Measurements from ENCODE around the gene C1QTNF9. TPM values are rescaled to one million over a fixed set of nuclear protein-coding genes. Genes with fewer than 3 reads are reported as not detected.

C1QTNF9 gene
- total RNA-seq, 1 experiment from 2014 or later: not detected

DNA sequence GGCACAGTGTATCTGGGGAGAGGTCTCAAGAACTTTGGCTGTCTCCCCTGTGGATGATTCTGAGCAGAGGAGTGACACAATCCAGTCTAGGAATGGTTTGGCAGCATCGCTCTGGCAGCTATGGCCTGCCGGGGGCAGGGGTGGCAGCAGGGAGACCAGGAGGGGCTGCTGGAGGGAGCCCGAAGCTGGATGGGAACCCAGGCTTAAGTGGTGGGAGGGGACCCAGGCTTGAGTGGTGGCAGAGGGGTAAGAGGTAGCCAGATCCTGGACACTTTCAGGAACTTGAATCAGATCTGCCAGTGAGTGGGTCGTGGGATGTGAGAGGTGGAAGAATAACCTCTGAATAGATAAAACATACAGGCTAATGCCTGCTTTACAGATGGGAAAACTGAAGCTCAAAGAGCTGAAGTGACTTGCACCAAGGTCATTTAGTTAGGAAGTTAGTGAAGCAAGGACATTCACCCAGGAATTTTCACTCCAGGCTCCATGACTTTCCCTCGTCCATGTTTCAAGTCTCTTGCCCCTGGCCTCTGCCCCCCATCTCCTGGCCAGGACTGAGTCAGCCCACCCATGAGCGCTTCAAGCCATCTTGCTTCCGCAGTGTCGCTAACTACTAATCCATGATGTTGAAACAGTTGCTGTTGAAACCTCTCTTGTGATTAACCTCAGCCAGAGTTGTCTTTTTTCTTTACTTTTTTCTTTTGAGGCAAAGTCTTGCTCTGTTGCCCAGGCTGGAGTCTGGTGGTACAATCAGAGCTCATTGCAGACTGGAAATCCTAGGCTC is 29.9 kb upstream of the C1QTNF9 start:
- DNase-seq: no peak
- no TSS peak for BruUV-seq (replicated peaks)
- Mint-ChIP-seq H3K4me3 (ENCODE audit: unreplicated experiment) (no peak overlapping the region), H3K4me1 (ENCODE audit: low read depth, unreplicated experiment) (no peaks in the 10 kb centered on the region), H3K27ac (ENCODE audit: unreplicated experiment) (no peak overlapping the region), H3K36me3 (ENCODE audit: insufficient read depth, unreplicated experiment) (no peaks in the 10 kb centered on the region), H3K27me3 (ENCODE audit: insufficient read depth, unreplicated experiment) (no peaks in the 10 kb centered on the region), H3K9me3 (ENCODE audit: unreplicated experiment) (no peaks in the 10 kb centered on the region)
- POLR2A ChIA-PET: no interaction called here
- Histone ChIP-seq H3K4me1 (no peaks in the 10 kb centered on the region), H3K36me3 (ENCODE audit: control insufficient read depth, insufficient read depth, low read length) (no peaks in the 10 kb centered on the region; the same call in 1 of the 2 replicates), H3K27me3 (replicated peaks; ENCODE audit: control insufficient read depth, insufficient read depth, low read length) (no peaks in the 10 kb centered on the region), H3K9me3 (no peaks in the 10 kb centered on the region), H3K4me3 (ENCODE audit: low read depth, low read length) (no peak overlapping the region)
- CTCF ChIA-PET: interaction anchor here (0.7 kb wide), 1 partner anchor 10 kb away, joined by 3 read pairs; no protein-coding TSS in a partner anchor
- TF ChIP-seq CTCF (IDR thresholded peaks at IDR 0.05; ENCODE audit: insufficient read depth in 1 of 2, low read depth in 1 of 2, low read length in 1 of 2, severe bottlenecking in 1 of 2, unreplicated experiment in 1 of 2): no peak
- intact Hi-C loops (cut with micrococcal nuclease; ENCODE audit: unreplicated experiment): no loop called here

DNA sequence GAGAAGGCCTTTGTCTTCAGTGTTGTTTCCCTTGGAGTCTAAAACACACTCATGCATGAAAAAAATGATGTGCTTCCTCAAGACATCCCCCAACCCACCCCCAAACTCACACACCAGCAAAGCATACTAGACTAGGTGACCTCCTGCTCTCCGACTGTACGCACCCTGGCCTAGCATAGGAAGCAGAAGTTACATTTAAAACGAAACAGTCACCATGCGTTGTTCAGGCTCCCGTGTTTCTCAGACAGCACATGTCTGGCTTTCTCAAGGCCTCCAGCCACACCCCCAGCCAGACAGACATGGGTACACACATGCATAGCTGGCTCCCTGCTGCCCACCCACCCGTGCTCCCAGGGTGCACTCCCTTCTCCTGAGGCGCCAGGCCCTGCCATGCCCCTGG is 28.7 kb upstream of the C1QTNF9 start:
- no peak overlapping the region for H3K4me3 ChIP-seq (ENCODE audit: low read depth, low read length)

More for the DNA sequence above, 28.7 kb upstream of the C1QTNF9 start:
- CTCF ChIA-PET: no interaction called here
- no peak for DNase-seq
- intact Hi-C loops (cut with micrococcal nuclease; ENCODE audit: unreplicated experiment): no loop called here
- no peaks in the 10 kb centered on the region for H3K4me1 ChIP-seq
- no peak overlapping the region for H3K4me3 Mint-ChIP-seq (ENCODE audit: unreplicated experiment)
- no TSS peak for BruUV-seq (replicated peaks)
- H3K36me3 ChIP-seq (ENCODE audit: control insufficient read depth, insufficient read depth, low read length): no peaks in the 10 kb centered on the region
- H3K4me1 Mint-ChIP-seq (ENCODE audit: low read depth, unreplicated experiment): no peaks in the 10 kb centered on the region
- H3K27ac Mint-ChIP-seq (ENCODE audit: unreplicated experiment): no peak overlapping the region
- POLR2A ChIA-PET: no interaction called here
- H3K9me3 ChIP-seq: no peaks in the 10 kb centered on the region
- no peak for TF ChIP-seq CTCF (IDR thresholded peaks at IDR 0.05; ENCODE audit: insufficient read depth in 1 of 2, low read depth in 1 of 2, low read length in 1 of 2, severe bottlenecking in 1 of 2, unreplicated experiment in 1 of 2)
- H3K36me3 Mint-ChIP-seq (ENCODE audit: insufficient read depth, unreplicated experiment): no peaks in the 10 kb centered on the region
- H3K27me3 Mint-ChIP-seq (ENCODE audit: insufficient read depth, unreplicated experiment): no peaks in the 10 kb centered on the region
- H3K9me3 Mint-ChIP-seq (ENCODE audit: unreplicated experiment): no peaks in the 10 kb centered on the region
- no peaks in the 10 kb centered on the region for H3K27me3 ChIP-seq (replicated peaks; ENCODE audit: control insufficient read depth, insufficient read depth, low read length)
